ENCODE measurements around the gene CEBPE. TPM values are rescaled to one million over a fixed set of nuclear protein-coding genes. Genes with fewer than 3 reads are reported as not detected.

Gene CEBPE
- total RNA-seq, 4 donors from 2014 or later, result not detected

DNA sequence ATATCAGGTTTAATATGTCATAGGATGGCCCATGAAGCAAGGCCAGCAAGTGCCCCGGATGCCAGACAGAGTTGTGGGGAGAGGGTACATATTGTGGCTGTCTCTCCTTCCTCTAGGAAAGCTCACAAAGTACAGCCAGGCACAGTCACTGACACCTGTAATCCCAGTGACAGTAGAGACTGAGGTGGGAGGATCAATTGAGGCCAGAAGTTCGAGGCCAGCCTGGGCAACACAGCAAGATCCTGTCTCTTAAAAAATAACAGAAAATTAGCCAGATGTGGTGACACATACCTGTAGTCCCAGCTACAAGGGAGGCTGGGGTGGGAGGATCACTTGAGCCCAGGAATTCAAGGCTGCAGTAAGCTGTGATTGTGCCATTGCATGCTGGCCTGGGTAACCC is 32.3 kb upstream of the CEBPE start:
- intact Hi-C loops (cut with DNase I; ENCODE audit: low total_unique reads), result no loop called here

DNA sequence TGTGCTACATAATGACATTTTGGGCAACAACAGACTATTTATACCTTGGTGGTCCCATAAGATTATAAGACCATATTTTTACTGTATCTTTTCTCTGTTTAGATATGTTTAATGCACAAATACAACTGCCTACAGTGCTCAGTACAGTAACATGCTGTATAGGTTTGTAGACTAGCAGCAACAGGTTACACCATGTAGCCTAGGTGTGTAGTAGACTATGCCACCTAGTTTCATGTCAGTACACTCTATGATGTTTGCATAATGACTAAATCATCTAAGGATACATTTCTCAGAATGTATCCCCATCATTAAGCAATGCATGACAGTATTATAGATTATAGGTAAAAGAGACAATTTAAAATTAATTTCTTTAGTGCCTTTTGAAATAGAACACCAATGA is 30.7 kb upstream of the CEBPE start:
- no peaks in the 10 kb centered on the region for H3K9me3 ChIP-seq
- peaks cover 82 to 88% of the 10 kb centered on the region in 2 donors for H3K4me1 ChIP-seq
- H3K36me3 ChIP-seq, result peaks cover 0 to 8% of the 10 kb centered on the region in 2 donors
- no peak for TF ChIP-seq POLR2A (IDR thresholded peaks at IDR 0.05)
- no peak for ATAC-seq
- no peaks in the 10 kb centered on the region for H3K27me3 ChIP-seq
- peak overlapping the region in 1 of 4 donors; percentile 12 for H3K4me3 ChIP-seq
- in situ Hi-C loops (cut with MboI; ENCODE audit: low sequenced_read_pairs in 4 of 4), result no loop called here
- DNase-seq, result no peak
- H3K27ac ChIP-seq, result peak overlapping the region; percentile 90 to 97 (median 96)
- intact Hi-C loops (cut with DNase I; ENCODE audit: low total_unique reads), result no loop called here

More for the DNA sequence above, 32.3 kb upstream of the CEBPE start:
- no peak for TF ChIP-seq POLR2A (IDR thresholded peaks at IDR 0.05)
- TF ChIP-seq, protein P1, sequence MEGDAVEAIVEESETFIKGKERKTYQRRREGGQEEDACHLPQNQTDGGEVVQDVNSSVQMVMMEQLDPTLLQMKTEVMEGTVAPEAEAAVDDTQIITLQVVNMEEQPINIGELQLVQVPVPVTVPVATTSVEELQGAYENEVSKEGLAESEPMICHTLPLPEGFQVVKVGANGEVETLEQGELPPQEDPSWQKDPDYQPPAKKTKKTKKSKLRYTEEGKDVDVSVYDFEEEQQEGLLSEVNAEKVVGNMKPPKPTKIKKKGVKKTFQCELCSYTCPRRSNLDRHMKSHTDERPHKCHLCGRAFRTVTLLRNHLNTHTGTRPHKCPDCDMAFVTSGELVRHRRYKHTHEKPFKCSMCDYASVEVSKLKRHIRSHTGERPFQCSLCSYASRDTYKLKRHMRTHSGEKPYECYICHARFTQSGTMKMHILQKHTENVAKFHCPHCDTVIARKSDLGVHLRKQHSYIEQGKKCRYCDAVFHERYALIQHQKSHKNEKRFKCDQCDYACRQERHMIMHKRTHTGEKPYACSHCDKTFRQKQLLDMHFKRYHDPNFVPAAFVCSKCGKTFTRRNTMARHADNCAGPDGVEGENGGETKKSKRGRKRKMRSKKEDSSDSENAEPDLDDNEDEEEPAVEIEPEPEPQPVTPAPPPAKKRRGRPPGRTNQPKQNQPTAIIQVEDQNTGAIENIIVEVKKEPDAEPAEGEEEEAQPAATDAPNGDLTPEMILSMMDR (IDR thresholded peaks at IDR 0.05 in 4 of 5, conservative IDR thresholded peaks at IDR 0.05 in 1 of 5), result no peak
- Histone ChIP-seq H3K36me3 (peaks cover 0 to 8% of the 10 kb centered on the region in 2 donors), H3K4me3 (no peak overlapping the region), H3K9me3 (no peaks in the 10 kb centered on the region), H3K4me1 (peaks cover 79 to 81% of the 10 kb centered on the region in 2 donors), H3K27me3 (no peaks in the 10 kb centered on the region), H3K27ac (peak overlapping the region; percentile 90 to 97 (median 96))
- in situ Hi-C loops (cut with MboI; ENCODE audit: low sequenced_read_pairs in 4 of 4), result no loop called here
- no peak for ATAC-seq
- DNase-seq, result no peak

DNA sequence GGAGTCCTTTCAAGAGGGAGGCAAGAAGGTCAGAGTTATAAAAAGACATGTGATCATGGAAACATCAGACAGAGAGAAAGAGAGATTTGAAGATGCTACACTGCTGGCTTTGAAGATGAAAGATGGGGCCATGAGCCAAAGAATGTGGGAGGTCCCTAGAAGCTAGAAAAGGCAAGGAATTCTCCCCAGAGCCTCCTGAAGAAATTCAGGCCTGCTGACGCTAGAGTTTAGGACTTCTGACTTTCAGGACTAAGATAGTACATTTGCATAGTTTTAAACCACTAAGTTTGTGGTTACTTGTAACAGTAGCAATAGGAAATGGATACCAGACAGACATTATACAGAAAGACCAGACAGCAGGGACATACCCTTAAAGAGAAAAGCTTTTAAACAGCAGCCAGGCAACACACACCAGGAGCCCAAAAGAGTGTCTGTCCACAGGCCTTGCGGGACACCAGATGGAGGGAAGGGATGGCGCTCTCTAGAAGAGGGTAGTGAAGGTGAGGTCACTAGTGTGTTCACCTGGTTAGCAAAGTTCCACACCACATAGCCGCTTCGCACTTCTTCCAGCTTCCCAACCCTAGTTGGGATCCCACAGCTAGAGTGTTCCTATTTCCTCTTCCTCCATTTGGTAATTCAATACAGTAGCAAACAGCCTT is 29.7 kb upstream of the CEBPE start:
- Histone ChIP-seq H3K36me3 (peaks cover 0 to 8% of the 10 kb centered on the region in 2 donors), H3K4me1 (peaks cover 89 to 90% of the 10 kb centered on the region in 2 donors), H3K27ac (peak overlapping the region; percentile 90 to 97 (median 96)), H3K4me3 (no peak overlapping the region), H3K9me3 (no peaks in the 10 kb centered on the region), H3K27me3 (no peaks in the 10 kb centered on the region)
- intact Hi-C loops (cut with DNase I; ENCODE audit: low total_unique reads) (no loop called here), in situ Hi-C loops (cut with MboI; ENCODE audit: low sequenced_read_pairs in 4 of 4) (no loop called here)
- TF ChIP-seq, protein P1 (IDR thresholded peaks at IDR 0.05 in 4 of 5, conservative IDR thresholded peaks at IDR 0.05 in 1 of 5), result no peak
- no peak for TF ChIP-seq POLR2A (IDR thresholded peaks at IDR 0.05)
- no peak for ATAC-seq
- DNase-seq, result no peak

DNA sequence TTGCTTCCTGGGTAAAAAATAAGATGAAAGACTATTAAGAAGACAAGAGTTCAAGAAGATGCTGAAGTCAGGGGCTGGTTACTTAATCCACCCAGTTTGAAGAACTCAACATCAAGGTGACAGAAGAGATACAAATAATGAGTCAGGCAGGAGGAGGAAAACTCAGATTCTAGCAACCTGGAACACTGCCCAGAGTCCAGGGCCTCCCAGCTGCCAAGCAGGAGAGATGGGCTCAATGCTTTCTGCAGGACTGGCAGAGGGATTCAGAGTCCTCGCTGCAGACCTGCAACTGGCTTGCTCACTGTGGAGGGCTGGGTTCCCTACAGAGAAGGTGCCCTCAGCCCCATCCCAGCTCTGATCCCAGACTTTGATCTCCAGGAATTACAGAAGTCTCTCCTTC is 28.6 kb upstream of the CEBPE start:
- in situ Hi-C loops (cut with MboI; ENCODE audit: low sequenced_read_pairs in 4 of 4) (no loop called here), intact Hi-C loops (cut with DNase I; ENCODE audit: low total_unique reads) (no loop called here)
- DNase-seq (peak; percentile 53 to 55), ATAC-seq (peak in 1 of 2 donors; percentile 15)
- H3K4me1 ChIP-seq, result peaks cover 88% of the 10 kb centered on the region in 2 donors
- peak overlapping the region; percentile 90 to 97 (median 96) for H3K27ac ChIP-seq
- TF ChIP-seq POLR2A (IDR thresholded peaks at IDR 0.05), result no peak
- TF ChIP-seq, protein P1 (IDR thresholded peaks at IDR 0.05 in 4 of 5, conservative IDR thresholded peaks at IDR 0.05 in 1 of 5), result no peak
- no peaks in the 10 kb centered on the region for H3K9me3 ChIP-seq
- no peaks in the 10 kb centered on the region for H3K27me3 ChIP-seq
- H3K4me3 ChIP-seq, result no peak overlapping the region
- H3K36me3 ChIP-seq, result peaks cover 0 to 8% of the 10 kb centered on the region in 2 donors

- no peaks in the 10 kb centered on the region for H3K9me3 ChIP-seq
- H3K27ac ChIP-seq, result peak overlapping the region; percentile 90 to 97 (median 96)
- intact Hi-C loops (cut with DNase I; ENCODE audit: low total_unique reads), result loop anchor here (1.0 kb wide), 1 partner anchor 7 kb away; no protein-coding TSS in a partner anchor
- peaks cover 0 to 8% of the 10 kb centered on the region in 2 donors for H3K36me3 ChIP-seq
- ATAC-seq (no peak), DNase-seq (no peak)
- no peak overlapping the region for H3K4me3 ChIP-seq
- H3K27me3 ChIP-seq, result no peaks in the 10 kb centered on the region
- no peak for TF ChIP-seq POLR2A (IDR thresholded peaks at IDR 0.05)
- TF ChIP-seq, protein P1 (IDR thresholded peaks at IDR 0.05 in 4 of 5, conservative IDR thresholded peaks at IDR 0.05 in 1 of 5), result no peak
- in situ Hi-C loops (cut with MboI; ENCODE audit: low sequenced_read_pairs in 4 of 4), result no loop called here
- H3K4me1 ChIP-seq, result peaks cover 86 to 88% of the 10 kb centered on the region in 2 donors
Observed at GRCh38 chr14:23146980-23147379, 27.9 kb upstream of the CEBPE start.
